Measurements from ENCODE around the gene AMN. TPM values are rescaled to one million over a fixed set of nuclear protein-coding genes. Genes with fewer than 3 reads are reported as not detected.

The AMN gene
- total and polyA plus RNA-seq, 9 of the 15 experiments (the other 6 are each of a cell fraction or from before 2014, with no cell fraction given), result 0.04 to 0.14 TPM; not detected in 7

DNA sequence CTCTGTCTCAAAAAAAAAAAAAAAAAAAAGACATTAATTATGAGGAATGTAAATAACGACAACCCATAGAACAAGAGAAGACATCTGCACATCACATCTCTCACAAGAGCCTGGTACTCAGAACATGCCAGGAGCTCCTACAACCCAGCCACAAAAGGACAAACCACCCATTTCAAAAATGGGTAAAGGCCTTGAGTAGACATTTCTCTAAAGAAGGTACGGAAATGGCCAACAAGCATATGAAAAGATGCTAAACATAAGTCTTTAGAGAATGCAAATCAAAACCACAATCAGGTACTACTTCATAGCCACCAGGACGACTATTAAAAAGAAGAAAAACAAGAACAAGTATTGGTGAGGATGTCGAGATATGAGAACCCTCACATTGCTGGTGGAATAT lies 13.3 kb downstream of the AMN start (continued):
- TF ChIP-seq, protein P1, sequence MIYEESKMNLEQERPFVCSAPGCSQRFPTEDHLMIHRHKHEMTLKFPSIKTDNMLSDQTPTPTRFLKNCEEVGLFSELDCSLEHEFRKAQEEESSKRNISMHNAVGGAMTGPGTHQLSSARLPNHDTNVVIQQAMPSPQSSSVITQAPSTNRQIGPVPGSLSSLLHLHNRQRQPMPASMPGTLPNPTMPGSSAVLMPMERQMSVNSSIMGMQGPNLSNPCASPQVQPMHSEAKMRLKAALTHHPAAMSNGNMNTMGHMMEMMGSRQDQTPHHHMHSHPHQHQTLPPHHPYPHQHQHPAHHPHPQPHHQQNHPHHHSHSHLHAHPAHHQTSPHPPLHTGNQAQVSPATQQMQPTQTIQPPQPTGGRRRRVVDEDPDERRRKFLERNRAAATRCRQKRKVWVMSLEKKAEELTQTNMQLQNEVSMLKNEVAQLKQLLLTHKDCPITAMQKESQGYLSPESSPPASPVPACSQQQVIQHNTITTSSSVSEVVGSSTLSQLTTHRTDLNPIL (CRISPR knock-in tag; IDR thresholded peaks at IDR 0.05), result no peak
- TF ChIP-seq, protein P2, sequence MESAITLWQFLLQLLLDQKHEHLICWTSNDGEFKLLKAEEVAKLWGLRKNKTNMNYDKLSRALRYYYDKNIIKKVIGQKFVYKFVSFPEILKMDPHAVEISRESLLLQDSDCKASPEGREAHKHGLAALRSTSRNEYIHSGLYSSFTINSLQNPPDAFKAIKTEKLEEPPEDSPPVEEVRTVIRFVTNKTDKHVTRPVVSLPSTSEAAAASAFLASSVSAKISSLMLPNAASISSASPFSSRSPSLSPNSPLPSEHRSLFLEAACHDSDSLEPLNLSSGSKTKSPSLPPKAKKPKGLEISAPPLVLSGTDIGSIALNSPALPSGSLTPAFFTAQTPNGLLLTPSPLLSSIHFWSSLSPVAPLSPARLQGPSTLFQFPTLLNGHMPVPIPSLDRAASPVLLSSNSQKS (CRISPR knock-in tag; IDR thresholded peaks at IDR 0.05), result no peak
- no peak for TF ChIP-seq JUNB (CRISPR knock-in tag; conservative IDR thresholded peaks at IDR 0.05)
- TF ChIP-seq MAZ (CRISPR knock-in tag; conservative IDR thresholded peaks at IDR 0.05 in 1 of 2, IDR thresholded peaks at IDR 0.05 in 1 of 2), result no peak
- TF ChIP-seq TCFL5 (CRISPR knock-in tag; conservative IDR thresholded peaks at IDR 0.05), result no peak
- no peak for TF ChIP-seq ZNF512 (tag; IDR thresholded peaks at IDR 0.05)
- TF ChIP-seq, protein P3, sequence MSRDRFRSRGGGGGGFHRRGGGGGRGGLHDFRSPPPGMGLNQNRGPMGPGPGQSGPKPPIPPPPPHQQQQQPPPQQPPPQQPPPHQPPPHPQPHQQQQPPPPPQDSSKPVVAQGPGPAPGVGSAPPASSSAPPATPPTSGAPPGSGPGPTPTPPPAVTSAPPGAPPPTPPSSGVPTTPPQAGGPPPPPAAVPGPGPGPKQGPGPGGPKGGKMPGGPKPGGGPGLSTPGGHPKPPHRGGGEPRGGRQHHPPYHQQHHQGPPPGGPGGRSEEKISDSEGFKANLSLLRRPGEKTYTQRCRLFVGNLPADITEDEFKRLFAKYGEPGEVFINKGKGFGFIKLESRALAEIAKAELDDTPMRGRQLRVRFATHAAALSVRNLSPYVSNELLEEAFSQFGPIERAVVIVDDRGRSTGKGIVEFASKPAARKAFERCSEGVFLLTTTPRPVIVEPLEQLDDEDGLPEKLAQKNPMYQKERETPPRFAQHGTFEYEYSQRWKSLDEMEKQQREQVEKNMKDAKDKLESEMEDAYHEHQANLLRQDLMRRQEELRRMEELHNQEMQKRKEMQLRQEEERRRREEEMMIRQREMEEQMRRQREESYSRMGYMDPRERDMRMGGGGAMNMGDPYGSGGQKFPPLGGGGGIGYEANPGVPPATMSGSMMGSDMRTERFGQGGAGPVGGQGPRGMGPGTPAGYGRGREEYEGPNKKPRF (IDR thresholded peaks at IDR 0.05; ENCODE audit: low read depth, low read length), result no peak
